Measurements from ENCODE around the gene GPR17. TPM values are rescaled to one million over a fixed set of nuclear protein-coding genes. Genes with fewer than 3 reads are reported as not detected.

The GPR17 gene
- total and polyA plus RNA-seq, 12 donors = 0.22 to 16.5 (median 0.46) TPM; not detected in 4

DNA sequence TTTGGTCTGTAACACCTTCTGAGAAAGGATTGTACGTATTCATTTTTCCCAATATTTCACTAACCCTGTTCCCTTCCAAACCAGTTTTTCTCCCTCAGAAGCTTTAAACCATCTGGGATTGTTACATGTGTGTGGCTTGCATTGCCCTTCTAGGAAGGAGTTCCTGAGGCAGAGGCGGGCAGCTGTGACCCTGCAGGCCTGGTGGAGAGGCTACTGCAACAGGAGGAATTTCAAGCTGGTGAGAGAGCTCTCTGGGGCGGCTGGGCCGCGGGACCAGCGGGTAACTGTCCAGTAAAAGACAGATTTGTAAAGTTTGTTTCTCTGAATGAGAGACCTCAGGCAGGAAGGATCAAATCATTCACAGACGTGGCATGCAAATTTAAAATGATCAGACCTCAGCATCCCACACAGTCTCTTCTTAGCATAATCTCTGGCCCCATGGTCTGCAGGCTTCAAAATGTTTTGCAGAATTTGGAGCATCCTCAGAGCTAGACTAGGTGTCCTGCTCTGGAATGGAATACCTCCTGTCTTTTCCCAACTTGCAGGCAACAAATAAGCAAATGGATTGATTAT lies 40.2 kb upstream of the GPR17 start:
- intact Hi-C loops (cut with DNase I) = no loop called here
- no peak overlapping the region for H3K27ac ChIP-seq
- TF ChIP-seq, protein P1, sequence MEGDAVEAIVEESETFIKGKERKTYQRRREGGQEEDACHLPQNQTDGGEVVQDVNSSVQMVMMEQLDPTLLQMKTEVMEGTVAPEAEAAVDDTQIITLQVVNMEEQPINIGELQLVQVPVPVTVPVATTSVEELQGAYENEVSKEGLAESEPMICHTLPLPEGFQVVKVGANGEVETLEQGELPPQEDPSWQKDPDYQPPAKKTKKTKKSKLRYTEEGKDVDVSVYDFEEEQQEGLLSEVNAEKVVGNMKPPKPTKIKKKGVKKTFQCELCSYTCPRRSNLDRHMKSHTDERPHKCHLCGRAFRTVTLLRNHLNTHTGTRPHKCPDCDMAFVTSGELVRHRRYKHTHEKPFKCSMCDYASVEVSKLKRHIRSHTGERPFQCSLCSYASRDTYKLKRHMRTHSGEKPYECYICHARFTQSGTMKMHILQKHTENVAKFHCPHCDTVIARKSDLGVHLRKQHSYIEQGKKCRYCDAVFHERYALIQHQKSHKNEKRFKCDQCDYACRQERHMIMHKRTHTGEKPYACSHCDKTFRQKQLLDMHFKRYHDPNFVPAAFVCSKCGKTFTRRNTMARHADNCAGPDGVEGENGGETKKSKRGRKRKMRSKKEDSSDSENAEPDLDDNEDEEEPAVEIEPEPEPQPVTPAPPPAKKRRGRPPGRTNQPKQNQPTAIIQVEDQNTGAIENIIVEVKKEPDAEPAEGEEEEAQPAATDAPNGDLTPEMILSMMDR (IDR thresholded peaks at IDR 0.05) = no peak
- WGBS, 2 donors = 94% methylated on average over 7 of the region's 7 CpGs
- DNase-seq = no peak
- H3K4me3 ChIP-seq = no peak overlapping the region
- H3K9me3 ChIP-seq = peaks cover 0 to 17% (median 4%) of the 10 kb centered on the region in 11 donors
- no peaks in the 10 kb centered on the region for H3K36me3 ChIP-seq
- no peak for ATAC-seq
- no peaks in the 10 kb centered on the region for H3K4me1 ChIP-seq
- H3K27me3 ChIP-seq = no peaks in the 10 kb centered on the region

DNA sequence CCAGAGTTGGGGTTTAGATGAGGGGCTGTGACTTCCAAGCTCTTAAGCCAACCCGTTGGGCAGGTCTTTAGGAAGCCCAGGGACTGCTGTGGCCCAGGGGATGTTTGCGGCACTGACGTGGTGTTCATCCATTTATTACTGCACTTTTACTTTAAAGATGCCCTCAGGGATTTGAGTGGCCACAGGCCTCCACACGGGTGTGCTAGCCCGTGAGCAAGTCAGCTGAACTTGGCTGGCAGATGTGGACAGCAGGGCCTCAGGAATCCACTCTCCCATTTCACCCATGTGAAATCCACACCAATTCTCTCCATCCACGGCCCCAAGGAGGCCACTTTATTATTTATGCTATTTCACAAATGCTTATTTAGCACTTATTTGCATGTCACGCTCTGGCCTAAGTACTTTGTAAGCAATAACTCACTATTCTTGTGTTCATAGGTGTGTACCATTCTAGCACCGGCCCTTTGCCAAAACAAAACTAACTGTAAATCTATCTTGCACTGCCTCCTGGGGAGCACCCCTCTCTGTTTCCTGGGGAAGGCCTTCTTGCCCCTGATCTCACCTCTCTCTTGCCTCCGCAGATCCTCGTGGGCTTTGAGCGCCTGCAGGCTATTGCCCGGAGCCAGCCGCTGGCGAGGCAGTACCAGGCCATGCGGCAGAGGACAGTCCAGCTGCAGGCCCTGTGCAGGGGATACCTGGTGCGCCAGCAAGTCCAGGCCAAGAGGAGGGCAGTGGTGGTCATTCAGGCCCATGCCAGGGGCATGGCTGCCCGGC lies 39.1 kb upstream of the GPR17 start:
- Histone ChIP-seq H3K9me3 (peaks cover 0 to 25% (median 4%) of the 10 kb centered on the region in 11 donors), H3K4me1 (no peaks in the 10 kb centered on the region), H3K36me3 (no peaks in the 10 kb centered on the region), H3K27me3 (no peaks in the 10 kb centered on the region), H3K4me3 (no peak overlapping the region), H3K27ac (no peak overlapping the region)
- no peak for DNase-seq
- WGBS, 2 donors = 92 to 94% methylated on average over 17 of the region's 17 CpGs
- ATAC-seq = no peak
- intact Hi-C loops (cut with DNase I) = no loop called here
- TF ChIP-seq, protein P1 (IDR thresholded peaks at IDR 0.05) = no peak

DNA sequence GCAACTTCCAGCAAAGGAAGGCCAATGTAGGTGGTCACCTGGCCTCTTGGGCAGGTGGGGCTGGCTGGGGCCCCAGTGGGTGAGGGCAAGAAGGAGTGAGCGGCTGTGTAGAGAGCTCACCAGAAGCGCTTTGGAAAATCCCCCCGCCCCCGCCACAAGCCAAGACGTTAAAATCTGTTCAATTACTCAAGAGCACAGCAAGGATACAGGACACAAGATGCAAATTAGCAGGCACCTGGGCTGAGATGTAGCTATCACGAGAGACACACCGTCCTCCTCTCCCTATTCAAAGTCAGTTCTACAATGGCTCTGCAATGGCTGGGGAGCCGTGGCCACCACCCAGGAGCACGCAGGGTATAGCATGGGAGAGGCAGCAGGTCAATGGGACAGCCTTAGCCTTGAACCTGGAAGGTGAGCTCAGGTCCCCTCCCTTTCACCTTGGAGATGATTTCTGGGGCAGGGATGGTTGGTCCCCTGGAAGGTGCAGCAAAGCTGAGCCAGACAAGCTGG lies 38.5 kb upstream of the GPR17 start:
- no peak for DNase-seq
- Histone ChIP-seq H3K27ac (no peak overlapping the region), H3K4me1 (no peaks in the 10 kb centered on the region), H3K27me3 (no peaks in the 10 kb centered on the region), H3K36me3 (no peaks in the 10 kb centered on the region), H3K9me3 (peaks cover 0 to 31% (median 4%) of the 10 kb centered on the region in 11 donors), H3K4me3 (no peak overlapping the region)
- WGBS, 2 donors = 94 to 95% methylated on average over 9 of the region's 9 CpGs
- no peak for ATAC-seq
- TF ChIP-seq, protein P1 (IDR thresholded peaks at IDR 0.05) = no peak
- intact Hi-C loops (cut with DNase I) = no loop called here

DNA sequence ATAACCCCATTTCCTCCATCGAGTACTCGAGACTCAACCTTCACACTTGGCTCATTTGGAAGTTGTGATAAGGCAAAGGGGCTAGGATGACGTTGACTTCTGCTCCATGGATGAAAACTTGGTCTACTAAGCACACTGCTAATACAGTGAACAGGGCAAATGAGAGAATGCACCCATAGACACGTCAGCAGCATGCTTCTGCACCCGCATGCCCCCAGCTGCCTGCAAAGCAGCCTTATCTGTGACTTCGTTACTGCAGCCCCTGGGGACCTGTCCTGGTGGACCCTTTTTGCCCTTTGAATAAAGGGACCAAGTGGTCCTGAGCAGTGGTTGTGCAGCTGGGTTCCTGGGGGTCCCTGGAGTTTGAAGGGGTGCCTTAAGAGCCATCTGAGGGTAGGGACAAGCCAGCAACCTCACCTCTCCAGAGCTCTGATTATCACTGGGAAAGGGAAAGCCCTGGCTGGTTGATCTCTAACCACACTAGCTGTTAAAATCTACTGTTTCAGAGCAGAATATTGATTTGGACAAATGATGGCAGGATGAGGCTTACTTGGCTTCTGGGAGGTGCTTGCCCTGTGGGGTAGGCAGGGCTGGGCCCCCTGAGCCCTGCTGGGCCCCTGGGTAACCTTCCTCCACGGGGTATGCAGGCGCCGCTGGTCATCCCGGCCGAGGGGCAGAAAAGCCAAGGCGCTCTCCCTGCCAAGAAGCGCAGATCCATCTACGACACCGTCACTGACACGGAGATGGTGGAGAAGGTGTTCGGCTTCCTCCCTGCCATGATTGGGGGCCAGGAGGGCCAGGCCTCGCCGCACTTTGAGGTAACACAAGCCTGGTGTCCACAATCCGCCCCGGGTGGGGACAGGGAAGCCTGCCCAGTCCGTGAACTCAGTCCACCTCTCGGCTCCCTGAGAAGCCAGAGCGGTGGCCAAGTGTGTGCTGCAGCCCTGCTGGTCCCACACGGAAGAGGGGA lies 37.6 kb upstream of the GPR17 start:
- Histone ChIP-seq H3K27ac (no peak overlapping the region), H3K27me3 (no peaks in the 10 kb centered on the region), H3K4me1 (no peaks in the 10 kb centered on the region), H3K4me3 (no peak overlapping the region), H3K36me3 (no peaks in the 10 kb centered on the region), H3K9me3 (peaks cover 0 to 35% (median 9%) of the 10 kb centered on the region in 11 donors)
- TF ChIP-seq, protein P1 (IDR thresholded peaks at IDR 0.05) = no peak
- intact Hi-C loops (cut with DNase I) = no loop called here
- no peak for DNase-seq
- no peak for ATAC-seq
- 87 to 91% methylated on average over 25 of the region's 25 CpGs for WGBS, 2 donors
